Stomach (tissue), 9 donors: ENCODE results near the gene DYRK1A. TPM values are rescaled to one million over a fixed set of nuclear protein-coding genes. Genes with fewer than 3 reads are reported as not detected.
"Not testable (repeated sequence)": the region's sequence is repeated elsewhere in the genome, so short reads cannot be mapped to it uniquely, and the experiment has no call there.

Source experiments
- DNase-seq, 2 donors: peaks; one replicate each; pipeline versions ENCODE4 v3.0.0 to v3.0.0-alpha.2; 2013 to 2019
- H3K27ac ChIP-seq, 5 donors: fragments of 200-600 bp in 4 of 5; sonication (generic) in 4 of 5; one replicate each; pipeline ENCODE4 v1.5.1; 2013 to 2019; ENCODE audit warnings: mild to moderate bottlenecking in 1 of 5, moderate library complexity in 1 of 5
- H3K27me3 ChIP-seq, 3 donors: fragments of 200-600 bp; sonication (generic); one replicate each; pipeline ENCODE4 v1.5.1; 2017 to 2019; ENCODE audit warnings: mixed run types in 1 of 3
- H3K36me3 ChIP-seq, 4 donors: fragments of 200-600 bp; sonication (generic); 1 replicate in 3 of 4; 2 replicates in 1 of 4; pipeline ENCODE4 v1.5.1; 2016 to 2019
- H3K4me1 ChIP-seq, 4 donors: fragments of 200-600 bp; sonication (generic); one replicate each; pipeline ENCODE4 v1.5.1; 2016 to 2019
- H3K4me3 ChIP-seq, 4 donors: fragments of 200-600 bp; sonication (generic) in 3 of 4; one replicate each; pipeline ENCODE4 v1.5.1; 2016 to 2019; ENCODE audit warnings: mild to moderate bottlenecking in 1 of 4
- H3K9me3 ChIP-seq, 4 donors: fragments of 200-600 bp; sonication (generic); one replicate each; pipeline ENCODE4 v1.5.1; 2016 to 2019
- EP300 ChIP-seq: sonication (generic); formaldehyde crosslinking; IDR thresholded peaks from one replicate; pipeline ENCODE4 v1.6.1; 2017; ENCODE audit warnings: antibody characterized with exemption
- POLR2A ChIP-seq, 4 donors: fragments of 450-650 bp; IDR thresholded peaks; one replicate each; pipeline ENCODE4 v1.6.1; 2016; ENCODE audit warnings: antibody characterized with exemption in 4 of 4, control low read depth in 2 of 4, mild to moderate bottlenecking in 1 of 4, moderate library complexity in 1 of 4
- POLR2AphosphoS5 ChIP-seq, 3 donors: sonication (generic); formaldehyde crosslinking; IDR thresholded peaks; one replicate each; pipeline ENCODE4 v1.6.1; 2016; ENCODE audit warnings: antibody characterized with exemption in 3 of 3
- WGBS, 5 donors: extraction: QIAGEN DNeasy Blood & Tissue Kit in 3 of 5; methylation state at CpG; one replicate each; pipeline versions ENCODE4 v1.1.5 to v1.1.7; 2013 to 2018; 5-methylcytosine and 5-hydroxymethylcytosine counted together
- intact Hi-C: fragments of 100-400 bp; cut with DNase I; formaldehyde crosslinking; loops from one replicate; pipeline ENCODE4 v1.15.1; 2023; ENCODE audit warnings: low total_unique reads
- polyA plus RNA-seq, 3 donors: library from polyadenylated mRNA; stranded (reverse); fragments of 200-250 nt; gene quantifications; one replicate each; pipeline ENCODE4 v1.2.3, GENCODE V29; 2013
- total RNA-seq, 5 donors: library from RNA; depleted of rRNA; stranded (reverse); fragments of >200 nt; gene quantifications; one replicate each; pipeline versions ENCODE4 v1.1.0 to v1.2.3, GENCODE V29; 2014 to 2016
- TF ChIP-seq, protein P1 (sequence below), 7 experiments: fragments of 450-650 bp in 4 of 7; fragments of 200-600 bp in 3 of 7; sonication (generic) in 3 of 7; IDR thresholded peaks; one replicate each; pipeline ENCODE4 v1.5.1; 2016 to 2019; ENCODE audit warnings: antibody characterized with exemption in 7 of 7, control low read depth in 2 of 7, mild to moderate bottlenecking in 1 of 7
- donor health status: healthy with polysubstance abuse.
- donor health status: Bipolar disorder and iron deficiency.
- donor health status: healthy.

DYRK1A gene
- total and polyA plus RNA-seq, 8 donors, result 10.1 to 124 (median 67.0) TPM

GRCh38 chr21:37546949-37547614 lies 180.5 kb downstream of the DYRK1A start:
- intact Hi-C loops, result no loop called here
- H3K27ac ChIP-seq, result no peak overlapping the region

GRCh38 chr21:37547615-37548200 lies 181.1 kb downstream of the DYRK1A start:
- DNase-seq, result no peak
- no peak overlapping the region for H3K27ac ChIP-seq
- H3K4me3 ChIP-seq, result no peak overlapping the region
- H3K27me3 ChIP-seq, result peaks cover 0 to 7% (median 0%) of the 10 kb centered on the region in 3 donors
- no peak for TF ChIP-seq POLR2AphosphoS5 (IDR thresholded peaks at IDR 0.05)
- no peak for TF ChIP-seq POLR2A (IDR thresholded peaks at IDR 0.05)
- TF ChIP-seq EP300, result no peak
- TF ChIP-seq, protein P1, sequence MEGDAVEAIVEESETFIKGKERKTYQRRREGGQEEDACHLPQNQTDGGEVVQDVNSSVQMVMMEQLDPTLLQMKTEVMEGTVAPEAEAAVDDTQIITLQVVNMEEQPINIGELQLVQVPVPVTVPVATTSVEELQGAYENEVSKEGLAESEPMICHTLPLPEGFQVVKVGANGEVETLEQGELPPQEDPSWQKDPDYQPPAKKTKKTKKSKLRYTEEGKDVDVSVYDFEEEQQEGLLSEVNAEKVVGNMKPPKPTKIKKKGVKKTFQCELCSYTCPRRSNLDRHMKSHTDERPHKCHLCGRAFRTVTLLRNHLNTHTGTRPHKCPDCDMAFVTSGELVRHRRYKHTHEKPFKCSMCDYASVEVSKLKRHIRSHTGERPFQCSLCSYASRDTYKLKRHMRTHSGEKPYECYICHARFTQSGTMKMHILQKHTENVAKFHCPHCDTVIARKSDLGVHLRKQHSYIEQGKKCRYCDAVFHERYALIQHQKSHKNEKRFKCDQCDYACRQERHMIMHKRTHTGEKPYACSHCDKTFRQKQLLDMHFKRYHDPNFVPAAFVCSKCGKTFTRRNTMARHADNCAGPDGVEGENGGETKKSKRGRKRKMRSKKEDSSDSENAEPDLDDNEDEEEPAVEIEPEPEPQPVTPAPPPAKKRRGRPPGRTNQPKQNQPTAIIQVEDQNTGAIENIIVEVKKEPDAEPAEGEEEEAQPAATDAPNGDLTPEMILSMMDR (IDR thresholded peaks at IDR 0.05), result no peak
- H3K9me3 ChIP-seq, result peaks cover 0 to 7% (median 3%) of the 10 kb centered on the region in 4 donors
- peaks cover 0 to 29% (median 16%) of the 10 kb centered on the region in 4 donors for H3K4me1 ChIP-seq
- 62 to 74% (median 70%) methylated on average over 2 of the region's 2 CpGs for WGBS, 5 donors
- H3K36me3 ChIP-seq, result no peaks in the 10 kb centered on the region
- intact Hi-C loops, result no loop called here

More at GRCh38 chr21:37546949-37547614, 180.5 kb downstream of the DYRK1A start:
- no peak overlapping the region for H3K4me3 ChIP-seq
- 46 to 69% (median 53%) methylated on average over 14 to 23 of the region's 23 CpGs for WGBS, 5 donors
- DNase-seq, result peak in 1 of 2 donors; percentile 38
- H3K4me1 ChIP-seq, result peaks cover 0 to 27% (median 15%) of the 10 kb centered on the region in 4 donors
- peaks cover 0 to 7% (median 0%) of the 10 kb centered on the region in 3 donors for H3K27me3 ChIP-seq
- peaks cover 0 to 13% (median 6%) of the 10 kb centered on the region in 4 donors for H3K9me3 ChIP-seq
- TF ChIP-seq POLR2AphosphoS5 (IDR thresholded peaks at IDR 0.05) (no peak), EP300 (no peak), POLR2A (IDR thresholded peaks at IDR 0.05) (no peak)
- TF ChIP-seq, protein P1 (IDR thresholded peaks at IDR 0.05), result no peak
- H3K36me3 ChIP-seq, result no peaks in the 10 kb centered on the region

DNA sequence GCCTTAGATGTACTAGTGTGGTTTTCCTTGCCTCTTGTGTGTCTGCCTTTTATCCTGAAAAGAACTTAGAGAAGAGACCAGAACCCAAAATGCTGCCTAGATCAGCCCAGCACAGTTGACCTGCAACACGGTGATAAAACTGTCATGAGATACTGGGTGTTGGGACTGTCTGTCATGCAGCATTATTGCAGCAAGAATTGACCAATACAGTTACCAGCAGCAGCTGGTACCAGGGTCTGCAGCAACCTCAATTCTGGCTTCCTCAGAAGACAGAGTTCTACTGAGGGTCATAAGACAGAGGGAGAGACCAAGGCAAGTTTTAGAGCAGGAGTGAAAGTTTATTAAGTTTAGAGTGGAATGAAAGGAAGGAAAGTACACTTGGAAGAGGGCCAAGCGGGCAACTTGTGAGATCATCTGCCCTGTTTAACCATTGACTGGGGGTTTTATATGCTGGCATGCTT lies 182.0 kb downstream of the DYRK1A start:
- WGBS, 5 donors, result 65 to 85% (median 67%) methylated on average over 2 of the region's 2 CpGs
- Histone ChIP-seq H3K4me1 (peaks cover 0 to 29% (median 16%) of the 10 kb centered on the region in 4 donors), H3K4me3 (no peak overlapping the region), H3K27me3 (peaks cover 0 to 7% (median 0%) of the 10 kb centered on the region in 3 donors), H3K9me3 (no peaks in the 10 kb centered on the region), H3K27ac (no peak overlapping the region), H3K36me3 (no peaks in the 10 kb centered on the region)
- no peak for TF ChIP-seq POLR2A (IDR thresholded peaks at IDR 0.05)
- no peak for TF ChIP-seq POLR2AphosphoS5 (IDR thresholded peaks at IDR 0.05)
- TF ChIP-seq EP300, result no peak
- TF ChIP-seq, protein P1 (IDR thresholded peaks at IDR 0.05), result no peak
- DNase-seq, result no peak
- intact Hi-C loops, result no loop called here

GRCh38 chr21:37549730-37550129 lies 183.2 kb downstream of the DYRK1A start:
- H3K9me3 ChIP-seq, H3K27ac ChIP-seq, H3K4me3 ChIP-seq, intact Hi-C loops, H3K36me3 ChIP-seq, DNase-seq, H3K27me3 ChIP-seq: not testable (repeated sequence)
- H3K4me1 ChIP-seq, result peaks cover 0 to 29% (median 16%) of the 10 kb centered on the region in 4 donors
- WGBS, 5 donors, result 91 to 99% (median 96%) methylated on average over 4 of the region's 4 CpGs
